UCSD-AML1 (cell line): ENCODE results near the gene SULT2B1.
"Not testable (repeated sequence)": the region's sequence is repeated elsewhere in the genome, so short reads cannot be mapped to it uniquely, and the experiment has no call there.

ENCODE experiments used
- DNase-seq: peaks from one replicate; lab custom pipeline; 2025; ENCODE audit not compliant: unreplicated experiment; lab: John Stamatoyannopoulos, UW

Gene SULT2B1

GRCh38 chr19:48524732-48525131, 27.2 kb upstream of the SULT2B1 start:
- no peak for DNase-seq

GRCh38 chr19:48529156-48529555, 22.8 kb upstream of the SULT2B1 start:
- no peak for DNase-seq

- DNase-seq, result no peak
These were observed 21.8 kb upstream of the SULT2B1 start for GRCh38 chr19:48530066-48530720.

- no peak for DNase-seq
These were observed 21.2 kb upstream of the SULT2B1 start for GRCh38 chr19:48530770-48531169.

GRCh38 chr19:48533770-48534169, 18.2 kb upstream of the SULT2B1 start:
- DNase-seq, result no peak

GRCh38 chr19:48537541-48537940, 14.4 kb upstream of the SULT2B1 start:
- no peak for DNase-seq

- DNase-seq, result not testable (repeated sequence)
These were observed 13.9 kb upstream of the SULT2B1 start for GRCh38 chr19:48538057-48538456.

GRCh38 chr19:48539503-48540096, 12.4 kb upstream of the SULT2B1 start:
- DNase-seq, result no peak

- DNase-seq, result no peak
These were observed 11.9 kb upstream of the SULT2B1 start for GRCh38 chr19:48540110-48540509.

GRCh38 chr19:48541813-48542212, 10.2 kb upstream of the SULT2B1 start:
- no peak for DNase-seq

GRCh38 chr19:48543121-48543710, 8.8 kb upstream of the SULT2B1 start:
- DNase-seq, result peak; percentile 66

- DNase-seq, result no peak
These were observed 6.9 kb upstream of the SULT2B1 start for GRCh38 chr19:48544856-48545750.

GRCh38 chr19:48547722-48548121, 4.2 kb upstream of the SULT2B1 start:
- no peak for DNase-seq

- no peak for DNase-seq
These were observed 3.6 kb upstream of the SULT2B1 start for GRCh38 chr19:48548253-48548911.

GRCh38 chr19:48549380-48549779, 2.6 kb upstream of the SULT2B1 start:
- DNase-seq, result no peak

- DNase-seq, result no peak
These were observed 692 bp downstream of the SULT2B1 start for GRCh38 chr19:48552406-48553322.

- no peak for DNase-seq
These were observed 1.9 kb downstream of the SULT2B1 start for GRCh38 chr19:48553676-48554384.

GRCh38 chr19:48554385-48555091, 2.6 kb downstream of the SULT2B1 start:
- no peak for DNase-seq

- DNase-seq, result no peak
These were observed 4.2 kb downstream of the SULT2B1 start for GRCh38 chr19:48556163-48556562.
